ENCODE measurements around the gene ANKRD33.

The ANKRD33 gene

DNA sequence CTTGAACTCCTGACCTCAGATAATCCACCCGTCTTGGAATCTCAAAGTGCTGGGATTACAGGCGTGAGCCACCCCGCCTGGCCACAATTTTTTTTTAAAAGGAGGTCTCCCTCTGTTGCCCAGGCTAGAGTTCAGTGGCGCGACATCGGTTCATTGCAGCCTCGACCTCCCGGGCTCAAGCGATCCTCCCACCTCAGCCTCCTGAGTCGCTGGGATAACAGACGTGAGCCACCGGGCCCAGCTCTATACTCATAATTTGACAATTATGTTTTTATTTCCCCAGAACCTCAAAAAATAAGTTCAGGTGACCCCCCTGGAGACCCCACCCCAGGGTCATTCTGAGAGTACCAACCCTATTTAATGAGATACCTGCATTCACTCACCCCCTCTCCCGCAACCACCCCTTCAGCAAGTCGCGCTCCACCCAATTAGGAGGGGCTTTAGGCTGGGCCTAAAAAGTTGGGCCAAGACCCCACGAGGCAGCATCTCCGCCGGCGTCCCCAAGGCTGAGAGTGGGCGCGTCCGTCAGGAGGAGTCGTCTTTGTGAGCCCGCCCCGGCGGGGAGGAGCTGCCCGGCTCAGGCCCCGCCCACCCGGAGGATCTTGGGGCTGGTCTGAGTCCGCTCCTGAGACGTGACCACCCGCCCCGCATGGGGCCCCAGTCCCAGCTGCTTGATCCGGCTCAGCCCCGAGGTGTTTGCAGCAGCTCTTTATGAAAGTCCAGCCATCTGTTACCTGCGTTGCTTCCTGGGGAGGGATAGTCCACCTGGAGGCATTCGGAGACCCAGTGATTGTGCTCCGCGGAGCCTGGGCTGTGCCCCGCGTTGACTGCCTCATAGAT, at the start of gene ANKRD33:
ANKRD33 (plus strand) TSS at position 628 of the 840 bp plus-strand sequence; CDS start at position 712, 84 bp downstream.
- Histone ChIP-seq H3K79me2 (ENCODE audit: insufficient read depth, low read depth) (no peaks in the 10 kb centered on the region), H3K36me3 (ENCODE audit: insufficient read depth) (no peaks in the 10 kb centered on the region), H3K27ac (no peak within 1 kb of the TSS), H3K4me2 (no peak within 1 kb of the TSS), H4K20me1 (ENCODE audit: insufficient read depth) (no peaks in the 10 kb centered on the region), H3K4me1 (ENCODE audit: low read depth, poor library complexity, severe bottlenecking) (no peaks in the 10 kb centered on the region), H3K4me3 (IDR thresholded peaks at IDR 0.05; ENCODE audit: insufficient read depth, low read depth, low read length) (no peak within 1 kb of the TSS), H2AFZ (ENCODE audit: low read depth) (no peak within 1 kb of the TSS), H3K9ac (no peak within 1 kb of the TSS), H3K27me3 (ENCODE audit: insufficient read depth, low read depth) (no peaks in the 10 kb centered on the region)
- TF ChIP-seq, protein P1, sequence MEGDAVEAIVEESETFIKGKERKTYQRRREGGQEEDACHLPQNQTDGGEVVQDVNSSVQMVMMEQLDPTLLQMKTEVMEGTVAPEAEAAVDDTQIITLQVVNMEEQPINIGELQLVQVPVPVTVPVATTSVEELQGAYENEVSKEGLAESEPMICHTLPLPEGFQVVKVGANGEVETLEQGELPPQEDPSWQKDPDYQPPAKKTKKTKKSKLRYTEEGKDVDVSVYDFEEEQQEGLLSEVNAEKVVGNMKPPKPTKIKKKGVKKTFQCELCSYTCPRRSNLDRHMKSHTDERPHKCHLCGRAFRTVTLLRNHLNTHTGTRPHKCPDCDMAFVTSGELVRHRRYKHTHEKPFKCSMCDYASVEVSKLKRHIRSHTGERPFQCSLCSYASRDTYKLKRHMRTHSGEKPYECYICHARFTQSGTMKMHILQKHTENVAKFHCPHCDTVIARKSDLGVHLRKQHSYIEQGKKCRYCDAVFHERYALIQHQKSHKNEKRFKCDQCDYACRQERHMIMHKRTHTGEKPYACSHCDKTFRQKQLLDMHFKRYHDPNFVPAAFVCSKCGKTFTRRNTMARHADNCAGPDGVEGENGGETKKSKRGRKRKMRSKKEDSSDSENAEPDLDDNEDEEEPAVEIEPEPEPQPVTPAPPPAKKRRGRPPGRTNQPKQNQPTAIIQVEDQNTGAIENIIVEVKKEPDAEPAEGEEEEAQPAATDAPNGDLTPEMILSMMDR (conservative IDR thresholded peaks at IDR 0.05; ENCODE audit: low read depth, low read length), result no peak

DNA sequence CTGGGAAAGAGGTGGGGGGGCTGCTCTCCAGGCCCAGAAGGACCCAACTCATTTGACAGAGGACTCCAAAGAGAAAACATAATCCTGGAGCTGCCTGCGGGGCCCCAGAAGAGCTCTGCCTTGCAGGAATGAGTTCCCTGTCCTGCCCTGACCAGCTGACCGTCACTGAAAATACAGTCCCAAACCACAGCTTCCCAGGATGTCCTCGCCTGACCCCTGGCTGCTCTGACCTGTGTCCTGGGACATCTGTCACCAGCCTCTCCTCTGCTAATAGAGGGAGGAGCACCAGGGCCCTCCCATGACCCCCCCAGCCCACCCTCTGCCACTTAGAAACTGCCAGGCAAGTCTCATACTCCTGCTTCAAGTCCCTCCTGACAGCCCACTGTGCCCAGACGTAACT, 49.1 kb upstream of the ANKRD33 start:
- no peak overlapping the region for H3K4me2 ChIP-seq
- peaks cover 92% of the 10 kb centered on the region for H3K27me3 ChIP-seq (ENCODE audit: insufficient read depth, low read depth)
- H3K9ac ChIP-seq, result no peak overlapping the region
- no peaks in the 10 kb centered on the region for H3K36me3 ChIP-seq (ENCODE audit: insufficient read depth)
- no peaks in the 10 kb centered on the region for H3K4me1 ChIP-seq (ENCODE audit: low read depth, poor library complexity, severe bottlenecking)
- no peak overlapping the region for H3K27ac ChIP-seq
- TF ChIP-seq, protein P1 (conservative IDR thresholded peaks at IDR 0.05; ENCODE audit: low read depth, low read length), result no peak
- no peak overlapping the region for H3K4me3 ChIP-seq (IDR thresholded peaks at IDR 0.05; ENCODE audit: insufficient read depth, low read depth, low read length)
- H3K79me2 ChIP-seq (ENCODE audit: insufficient read depth, low read depth), result no peaks in the 10 kb centered on the region
- no peak overlapping the region for H2AFZ ChIP-seq (ENCODE audit: low read depth)
- H4K20me1 ChIP-seq (ENCODE audit: insufficient read depth), result no peaks in the 10 kb centered on the region

- no peak overlapping the region for H3K27ac ChIP-seq
- H3K27me3 ChIP-seq (ENCODE audit: insufficient read depth, low read depth), result peaks cover 96% of the 10 kb centered on the region
- H3K4me1 ChIP-seq (ENCODE audit: low read depth, poor library complexity, severe bottlenecking), result no peaks in the 10 kb centered on the region
- H3K4me3 ChIP-seq (IDR thresholded peaks at IDR 0.05; ENCODE audit: insufficient read depth, low read depth, low read length), result no peak overlapping the region
- no peak overlapping the region for H2AFZ ChIP-seq (ENCODE audit: low read depth)
- H3K4me2 ChIP-seq, result no peak overlapping the region
- no peaks in the 10 kb centered on the region for H3K79me2 ChIP-seq (ENCODE audit: insufficient read depth, low read depth)
- H3K36me3 ChIP-seq (ENCODE audit: insufficient read depth), result no peaks in the 10 kb centered on the region
- TF ChIP-seq, protein P1 (conservative IDR thresholded peaks at IDR 0.05; ENCODE audit: low read depth, low read length), result no peak
- no peaks in the 10 kb centered on the region for H4K20me1 ChIP-seq (ENCODE audit: insufficient read depth)
- H3K9ac ChIP-seq, result no peak overlapping the region
Measured at GRCh38 chr12:51839310-51839947, 48.5 kb upstream of the ANKRD33 start.

DNA sequence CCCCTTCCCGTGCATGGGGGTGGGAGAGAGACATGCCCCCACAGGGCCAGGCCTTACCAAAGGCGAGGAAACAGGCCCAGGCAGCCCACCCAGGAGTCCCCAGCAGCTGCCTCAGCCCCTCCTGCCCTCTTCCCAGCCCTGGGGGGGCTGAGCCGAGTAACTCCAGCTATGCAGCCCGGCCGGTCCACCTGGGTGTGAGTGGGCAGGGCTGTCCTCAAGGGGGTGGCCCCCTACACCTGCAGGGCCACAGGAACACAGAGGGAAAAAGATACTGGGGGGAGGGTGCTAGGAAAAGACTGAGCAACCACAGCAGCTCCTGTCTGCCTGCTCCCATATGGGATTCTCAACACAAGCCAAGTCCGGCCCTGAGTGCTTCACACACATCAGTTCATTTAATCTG, 46.9 kb upstream of the ANKRD33 start:
- Histone ChIP-seq H3K9ac (no peak overlapping the region), H3K79me2 (ENCODE audit: insufficient read depth, low read depth) (no peaks in the 10 kb centered on the region), H3K36me3 (ENCODE audit: insufficient read depth) (no peaks in the 10 kb centered on the region), H3K27me3 (ENCODE audit: insufficient read depth, low read depth) (peaks cover 88% of the 10 kb centered on the region), H4K20me1 (ENCODE audit: insufficient read depth) (no peaks in the 10 kb centered on the region), H3K4me2 (no peak overlapping the region), H3K27ac (no peak overlapping the region), H2AFZ (ENCODE audit: low read depth) (no peak overlapping the region), H3K4me1 (ENCODE audit: low read depth, poor library complexity, severe bottlenecking) (no peaks in the 10 kb centered on the region), H3K4me3 (IDR thresholded peaks at IDR 0.05; ENCODE audit: insufficient read depth, low read depth, low read length) (no peak overlapping the region)
- TF ChIP-seq, protein P1 (conservative IDR thresholded peaks at IDR 0.05; ENCODE audit: low read depth, low read length), result no peak
